Measurements from ENCODE around the gene PNPLA5.

DNA sequence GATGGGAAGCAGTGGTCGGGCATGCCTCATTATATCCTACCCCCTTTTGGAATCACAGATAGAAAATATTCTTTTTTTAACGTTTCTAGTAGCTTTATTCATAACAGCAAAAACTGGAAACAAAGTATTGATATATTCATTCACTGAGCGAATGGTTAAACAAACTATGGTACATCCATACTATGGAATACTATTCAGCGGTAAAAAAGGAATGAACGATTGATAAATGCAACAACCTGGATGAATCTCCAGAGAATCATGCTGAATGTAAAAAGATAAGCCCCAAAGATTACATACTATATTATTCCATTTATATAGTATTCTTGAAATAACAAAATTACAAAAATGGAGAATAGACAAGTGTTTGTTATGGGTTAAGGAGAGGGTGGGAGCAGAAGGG, 22.0 kb downstream of the PNPLA5 start:
- TF ChIP-seq, protein P1, sequence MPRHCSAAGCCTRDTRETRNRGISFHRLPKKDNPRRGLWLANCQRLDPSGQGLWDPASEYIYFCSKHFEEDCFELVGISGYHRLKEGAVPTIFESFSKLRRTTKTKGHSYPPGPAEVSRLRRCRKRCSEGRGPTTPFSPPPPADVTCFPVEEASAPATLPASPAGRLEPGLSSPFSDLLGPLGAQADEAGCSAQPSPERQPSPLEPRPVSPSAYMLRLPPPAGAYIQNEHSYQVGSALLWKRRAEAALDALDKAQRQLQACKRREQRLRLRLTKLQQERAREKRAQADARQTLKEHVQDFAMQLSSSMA (CRISPR knock-in tag; IDR thresholded peaks at IDR 0.05): no peak
- no peak for TF ChIP-seq ZNF343 (CRISPR knock-in tag; IDR thresholded peaks at IDR 0.05)
- TF ChIP-seq SRSF1 (optimal IDR thresholded peaks at IDR 0.05; ENCODE audit: low read depth, low read length): no peak
- no peak for TF ChIP-seq FOXA1 (IDR thresholded peaks at IDR 0.05)
- TF ChIP-seq FOXA1 (CRISPR knock-in tag; IDR thresholded peaks at IDR 0.05): no peak
- TF ChIP-seq HOXA9 (CRISPR knock-in tag; IDR thresholded peaks at IDR 0.05; ENCODE audit: borderline replicate concordance): no peak
- no peak for TF ChIP-seq ZNF431 (CRISPR knock-in tag; IDR thresholded peaks at IDR 0.05; ENCODE audit: borderline replicate concordance, low read depth)

Data from HepG2 (cell line).